ENCODE measurements around the gene GALR1. TPM values are rescaled to one million over a fixed set of nuclear protein-coding genes. Genes with fewer than 3 reads are reported as not detected.

GALR1 gene
- total RNA-seq, 4 donors from 2014 or later: 0.27 to 0.83 TPM; not detected in 2

DNA sequence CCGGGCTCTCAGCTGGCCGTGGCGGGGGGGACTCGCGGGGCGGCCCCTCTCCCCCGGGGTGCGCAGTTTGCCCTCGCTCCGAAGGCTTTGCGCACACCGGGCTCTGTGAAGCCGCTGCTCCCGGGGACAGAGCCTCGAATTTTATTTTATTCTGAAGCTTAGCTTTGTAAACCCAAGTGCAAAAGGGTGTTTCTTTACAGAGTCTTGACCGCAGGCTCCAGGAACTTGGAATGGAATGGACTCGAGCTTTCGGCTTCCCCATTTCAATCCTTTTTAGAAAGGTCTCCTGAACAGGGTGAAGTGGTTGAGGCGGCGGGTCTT, 2.0 kb downstream of the GALR1 start:
- Histone ChIP-seq H3K9me3 (no peaks in the 10 kb centered on the region), H3K36me3 (no peaks in the 10 kb centered on the region), H3K27ac (no peak overlapping the region), H3K4me3 (no peak overlapping the region), H3K27me3 (peaks cover 0 to 21% of the 10 kb centered on the region in 2 donors), H3K4me1 (peaks cover 0 to 7% (median 0%) of the 10 kb centered on the region in 4 donors)
- TF ChIP-seq, protein P1, sequence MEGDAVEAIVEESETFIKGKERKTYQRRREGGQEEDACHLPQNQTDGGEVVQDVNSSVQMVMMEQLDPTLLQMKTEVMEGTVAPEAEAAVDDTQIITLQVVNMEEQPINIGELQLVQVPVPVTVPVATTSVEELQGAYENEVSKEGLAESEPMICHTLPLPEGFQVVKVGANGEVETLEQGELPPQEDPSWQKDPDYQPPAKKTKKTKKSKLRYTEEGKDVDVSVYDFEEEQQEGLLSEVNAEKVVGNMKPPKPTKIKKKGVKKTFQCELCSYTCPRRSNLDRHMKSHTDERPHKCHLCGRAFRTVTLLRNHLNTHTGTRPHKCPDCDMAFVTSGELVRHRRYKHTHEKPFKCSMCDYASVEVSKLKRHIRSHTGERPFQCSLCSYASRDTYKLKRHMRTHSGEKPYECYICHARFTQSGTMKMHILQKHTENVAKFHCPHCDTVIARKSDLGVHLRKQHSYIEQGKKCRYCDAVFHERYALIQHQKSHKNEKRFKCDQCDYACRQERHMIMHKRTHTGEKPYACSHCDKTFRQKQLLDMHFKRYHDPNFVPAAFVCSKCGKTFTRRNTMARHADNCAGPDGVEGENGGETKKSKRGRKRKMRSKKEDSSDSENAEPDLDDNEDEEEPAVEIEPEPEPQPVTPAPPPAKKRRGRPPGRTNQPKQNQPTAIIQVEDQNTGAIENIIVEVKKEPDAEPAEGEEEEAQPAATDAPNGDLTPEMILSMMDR (IDR thresholded peaks at IDR 0.05): no peak
- TF ChIP-seq POLR2A (IDR thresholded peaks at IDR 0.05): no peak
- DNase-seq: no peak

DNA sequence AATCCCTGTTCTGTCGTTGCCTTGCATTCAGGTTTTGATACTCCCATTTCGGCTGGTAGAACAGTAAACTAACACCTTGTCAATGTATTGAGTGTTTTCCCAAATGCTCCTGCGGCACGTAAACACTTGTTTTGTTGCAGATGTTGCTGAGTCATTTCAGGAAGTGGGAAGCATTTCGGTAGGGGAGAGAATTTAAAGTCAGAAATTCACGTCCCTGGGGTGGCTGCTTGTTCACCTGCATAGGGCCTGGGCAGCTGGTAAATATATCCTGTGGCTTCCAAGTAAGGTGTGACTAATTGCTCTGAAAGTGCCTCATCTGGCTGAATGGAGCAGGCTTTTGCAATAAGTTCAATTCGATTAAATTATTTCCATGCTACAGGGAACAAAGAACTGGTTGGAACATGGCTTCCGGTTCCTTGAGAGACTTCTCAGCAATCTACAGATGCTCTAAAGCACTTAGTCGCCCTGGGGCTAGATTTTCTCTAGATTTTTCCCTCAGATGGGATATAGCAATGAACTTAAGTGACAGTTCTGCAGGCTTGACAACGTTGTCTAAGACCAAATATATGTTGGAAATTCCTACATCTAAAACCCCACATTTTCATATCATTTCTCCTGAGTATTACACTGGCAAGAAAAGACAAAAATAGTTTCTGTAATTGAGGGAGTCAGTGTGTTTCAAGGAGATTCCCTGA, 5.2 kb downstream of the GALR1 start:
- Histone ChIP-seq H3K9me3 (no peaks in the 10 kb centered on the region), H3K4me1 (peaks cover 0 to 5% (median 0%) of the 10 kb centered on the region in 4 donors), H3K27ac (no peak overlapping the region), H3K4me3 (no peak overlapping the region), H3K27me3 (peaks cover 0 to 13% of the 10 kb centered on the region in 2 donors), H3K36me3 (no peaks in the 10 kb centered on the region)
- TF ChIP-seq POLR2A (IDR thresholded peaks at IDR 0.05): no peak
- TF ChIP-seq, protein P1 (IDR thresholded peaks at IDR 0.05): no peak
- DNase-seq: no peak

GRCh38 chr18:77255426-77256105, 5.9 kb downstream of the GALR1 start:
- no peak for TF ChIP-seq POLR2A (IDR thresholded peaks at IDR 0.05)
- TF ChIP-seq, protein P1 (IDR thresholded peaks at IDR 0.05): no peak
- H3K27ac ChIP-seq: no peak overlapping the region
- no peaks in the 10 kb centered on the region for H3K4me1 ChIP-seq
- H3K9me3 ChIP-seq: no peaks in the 10 kb centered on the region
- H3K36me3 ChIP-seq: no peaks in the 10 kb centered on the region
- H3K4me3 ChIP-seq: no peak overlapping the region
- H3K27me3 ChIP-seq: peaks cover 0 to 6% of the 10 kb centered on the region in 2 donors
- DNase-seq: no peak

- no peak for DNase-seq
- Histone ChIP-seq H3K27ac (no peak overlapping the region), H3K4me3 (no peak overlapping the region), H3K36me3 (no peaks in the 10 kb centered on the region), H3K9me3 (peaks cover 0 to 6% (median 0%) of the 10 kb centered on the region in 4 donors), H3K4me1 (no peaks in the 10 kb centered on the region), H3K27me3 (no peaks in the 10 kb centered on the region)
- TF ChIP-seq POLR2A (IDR thresholded peaks at IDR 0.05): no peak
- TF ChIP-seq, protein P1 (IDR thresholded peaks at IDR 0.05): no peak
Observed at GRCh38 chr18:77262643-77263465, 13.2 kb downstream of the GALR1 start.

GRCh38 chr18:77263466-77263763, 13.8 kb downstream of the GALR1 start:
- Histone ChIP-seq H3K36me3 (no peaks in the 10 kb centered on the region), H3K4me1 (no peaks in the 10 kb centered on the region), H3K9me3 (peaks cover 0 to 6% (median 0%) of the 10 kb centered on the region in 4 donors), H3K27ac (no peak overlapping the region), H3K4me3 (no peak overlapping the region), H3K27me3 (no peaks in the 10 kb centered on the region)
- DNase-seq: no peak
- TF ChIP-seq, protein P1 (IDR thresholded peaks at IDR 0.05): no peak
- TF ChIP-seq POLR2A (IDR thresholded peaks at IDR 0.05): no peak

Data from Peyer's patch (tissue), 4 donors.